ENCODE results near the gene PLET1.

The PLET1 gene

GRCh38 chr11:112238041-112238440 lies 22.6 kb downstream of the PLET1 start:
- no peak overlapping the region for H3K27ac ChIP-seq (ENCODE audit: poor library complexity, severe bottlenecking)
- H3K4me3 ChIP-seq (ENCODE audit: severe bottlenecking) = no peak overlapping the region
- DNase-seq (ENCODE audit: low spot score) = no peak
- H3K9me3 ChIP-seq (ENCODE audit: severe bottlenecking) = no peaks in the 10 kb centered on the region
- ATAC-seq (ENCODE audit: low read depth) = no peak
- no peak for TF ChIP-seq CTCF (IDR thresholded peaks at IDR 0.05; ENCODE audit: poor library complexity, severe bottlenecking)
- H3K36me3 ChIP-seq (ENCODE audit: low read depth) = peaks cover 53% of the 10 kb centered on the region
- H3K27me3 ChIP-seq (ENCODE audit: insufficient read depth, poor library complexity, severe bottlenecking) = no peaks in the 10 kb centered on the region
- no peaks in the 10 kb centered on the region for H3K4me1 ChIP-seq (ENCODE audit: insufficient read depth, poor library complexity, severe bottlenecking)

- no peak for DNase-seq (ENCODE audit: low spot score)
- Histone ChIP-seq H3K9me3 (ENCODE audit: severe bottlenecking) (no peaks in the 10 kb centered on the region), H3K4me3 (ENCODE audit: severe bottlenecking) (no peak overlapping the region), H3K27me3 (ENCODE audit: insufficient read depth, poor library complexity, severe bottlenecking) (no peaks in the 10 kb centered on the region), H3K36me3 (ENCODE audit: low read depth) (peaks cover 53% of the 10 kb centered on the region), H3K27ac (ENCODE audit: poor library complexity, severe bottlenecking) (no peak overlapping the region), H3K4me1 (ENCODE audit: insufficient read depth, poor library complexity, severe bottlenecking) (no peaks in the 10 kb centered on the region)
- no peak for TF ChIP-seq CTCF (IDR thresholded peaks at IDR 0.05; ENCODE audit: poor library complexity, severe bottlenecking)
- ATAC-seq (ENCODE audit: low read depth) = no peak
These were observed 23.2 kb downstream of the PLET1 start for GRCh38 chr11:112237451-112237850.

GRCh38 chr11:112235750-112236390 lies 24.8 kb downstream of the PLET1 start:
- Histone ChIP-seq H3K27ac (ENCODE audit: poor library complexity, severe bottlenecking) (no peak overlapping the region), H3K4me1 (ENCODE audit: insufficient read depth, poor library complexity, severe bottlenecking) (no peaks in the 10 kb centered on the region), H3K4me3 (ENCODE audit: severe bottlenecking) (no peak overlapping the region), H3K9me3 (ENCODE audit: severe bottlenecking) (no peaks in the 10 kb centered on the region), H3K36me3 (ENCODE audit: low read depth) (peaks cover 65% of the 10 kb centered on the region), H3K27me3 (ENCODE audit: insufficient read depth, poor library complexity, severe bottlenecking) (no peaks in the 10 kb centered on the region)
- no peak for DNase-seq (ENCODE audit: low spot score)
- no peak for TF ChIP-seq CTCF (IDR thresholded peaks at IDR 0.05; ENCODE audit: poor library complexity, severe bottlenecking)
- no peak for ATAC-seq (ENCODE audit: low read depth)

GRCh38 chr11:112231952-112232351 lies 28.7 kb downstream of the PLET1 start:
- Histone ChIP-seq H3K4me1 (ENCODE audit: insufficient read depth, poor library complexity, severe bottlenecking) (peaks cover 8% of the 10 kb centered on the region), H3K27me3 (ENCODE audit: insufficient read depth, poor library complexity, severe bottlenecking) (no peaks in the 10 kb centered on the region), H3K9me3 (ENCODE audit: severe bottlenecking) (no peaks in the 10 kb centered on the region), H3K4me3 (ENCODE audit: severe bottlenecking) (no peak overlapping the region), H3K27ac (ENCODE audit: poor library complexity, severe bottlenecking) (no peak overlapping the region), H3K36me3 (ENCODE audit: low read depth) (peaks cover 78% of the 10 kb centered on the region)
- ATAC-seq (ENCODE audit: low read depth) (no peak), DNase-seq (ENCODE audit: low spot score) (no peak)
- TF ChIP-seq CTCF (IDR thresholded peaks at IDR 0.05; ENCODE audit: poor library complexity, severe bottlenecking) = no peak

- H3K36me3 ChIP-seq (ENCODE audit: low read depth) = peaks cover 60% of the 10 kb centered on the region
- TF ChIP-seq CTCF (IDR thresholded peaks at IDR 0.05; ENCODE audit: poor library complexity, severe bottlenecking) = no peak
- ATAC-seq (ENCODE audit: low read depth) (no peak), DNase-seq (ENCODE audit: low spot score) (no peak)
- H3K27ac ChIP-seq (ENCODE audit: poor library complexity, severe bottlenecking) = no peak overlapping the region
- no peak overlapping the region for H3K4me3 ChIP-seq (ENCODE audit: severe bottlenecking)
- no peaks in the 10 kb centered on the region for H3K9me3 ChIP-seq (ENCODE audit: severe bottlenecking)
- H3K4me1 ChIP-seq (ENCODE audit: insufficient read depth, poor library complexity, severe bottlenecking) = peaks cover 8% of the 10 kb centered on the region
- no peaks in the 10 kb centered on the region for H3K27me3 ChIP-seq (ENCODE audit: insufficient read depth, poor library complexity, severe bottlenecking)
These were observed 30.8 kb downstream of the PLET1 start for GRCh38 chr11:112229746-112230433.
